Neuronal stem cell (in vitro differentiated cells): ENCODE measurements around the gene CDH13.

Experiments used
- DNase-seq: peaks from one replicate; pipeline ENCODE4 v3.0.0-alpha.2; 2013; ENCODE audit warnings: low spot score
- H2AFZ ChIP-seq: one replicate; pipeline ENCODE4 v1.6.1; 2013; ENCODE audit warnings: mild to moderate bottlenecking, low read length, inconsistent platforms
- H2AK5ac ChIP-seq: 2 replicates; pipeline ENCODE4 v1.6.1; 2013; ENCODE audit warnings: low read depth, mild to moderate bottlenecking, inconsistent platforms, low read length, moderate library complexity, mixed read lengths
- H2BK120ac ChIP-seq: 2 replicates; pipeline ENCODE4 v1.6.1; 2013; ENCODE audit warnings: low read depth, mild to moderate bottlenecking, inconsistent platforms, low read length, moderate library complexity, mixed read lengths
- H2BK12ac ChIP-seq: one replicate; pipeline ENCODE4 v1.6.1; 2013; ENCODE audit warnings: low read length, inconsistent platforms
- H2BK15ac ChIP-seq: 2 replicates; pipeline ENCODE4 v1.6.1; 2013; ENCODE audit warnings: mild to moderate bottlenecking, low read length, inconsistent platforms, mixed read lengths
- H2BK5ac ChIP-seq: one replicate; pipeline ENCODE4 v1.6.1; 2013; ENCODE audit warnings: inconsistent platforms, mild to moderate bottlenecking, low read length, moderate library complexity
- H3K14ac ChIP-seq: one replicate; pipeline ENCODE4 v1.6.1; 2013; ENCODE audit warnings: low read length, inconsistent platforms
- H3K18ac ChIP-seq: 2 replicates; pipeline ENCODE4 v1.6.1; 2013; ENCODE audit warnings: low read length, inconsistent platforms
- H3K23ac ChIP-seq: 2 replicates; pipeline ENCODE4 v1.6.1; 2013; ENCODE audit warnings: low read depth, mild to moderate bottlenecking, mixed read lengths, low read length, inconsistent platforms; ENCODE audit not compliant: poor library complexity
- H3K27ac ChIP-seq: replicated peaks from 3 replicates; pipeline ENCODE4 v1.5.1; 2013; ENCODE audit warnings: low read length, inconsistent platforms
- H3K27me3 ChIP-seq, 3 experiments: 2 replicates each; pipeline ENCODE4 v1.6.1; 2013; ENCODE audit warnings: low read length in 3 of 3, mild to moderate bottlenecking in 2 of 3, inconsistent platforms in 1 of 3, low read depth in 1 of 3, mixed read lengths in 1 of 3, moderate library complexity in 1 of 3; ENCODE audit not compliant: control insufficient read depth in 3 of 3, insufficient read depth in 3 of 3
- H3K36me3 ChIP-seq, 2 donors: replicated peaks in 1 of 2; 2 replicates each; pipeline ENCODE4 v1.6.1; 2013; ENCODE audit warnings: low read length in 2 of 2; ENCODE audit not compliant: control insufficient read depth in 2 of 2, insufficient read depth in 2 of 2
- H3K4ac ChIP-seq: 2 replicates; pipeline ENCODE4 v1.6.1; 2013; ENCODE audit warnings: inconsistent platforms, mild to moderate bottlenecking, low read length, moderate library complexity
- H3K4me1 ChIP-seq, 2 donors: 1 replicate in 1 of 2; 2 replicates in 1 of 2; pipeline ENCODE4 v1.6.1; 2013; ENCODE audit warnings: low read length in 2 of 2, low read depth in 1 of 2; ENCODE audit not compliant: control insufficient read depth in 2 of 2, insufficient read depth in 1 of 2
- H3K4me2 ChIP-seq: one replicate; pipeline ENCODE4 v1.6.1; 2013; ENCODE audit warnings: mild to moderate bottlenecking, low read length, inconsistent platforms; ENCODE audit not compliant: insufficient read depth, poor library complexity, severe bottlenecking
- H3K4me3 ChIP-seq, 2 donors: 2 replicates each; pipeline ENCODE4 v1.5.1; 2013; ENCODE audit warnings: low read length in 2 of 2, mild to moderate bottlenecking in 2 of 2, inconsistent platforms in 1 of 2, moderate library complexity in 1 of 2
- H3K79me1 ChIP-seq: one replicate; pipeline ENCODE4 v1.6.1; 2013; ENCODE audit warnings: low read depth, mild to moderate bottlenecking, inconsistent platforms, low read length, moderate library complexity
- H3K9ac ChIP-seq: one replicate; pipeline ENCODE4 v1.6.1; 2013; ENCODE audit warnings: mild to moderate bottlenecking, low read depth, low read length, inconsistent platforms; ENCODE audit not compliant: poor library complexity
- H3K9me3 ChIP-seq, 2 donors: replicated peaks in 1 of 2; 2 replicates each; pipeline versions ENCODE3 to v1.6.1; 2013; ENCODE audit warnings: low read length in 2 of 2, mild to moderate bottlenecking in 2 of 2, inconsistent platforms in 1 of 2, low read depth in 1 of 2, mixed read lengths in 1 of 2, moderate library complexity in 1 of 2; ENCODE audit not compliant: control insufficient read depth in 2 of 2, insufficient read depth in 1 of 2
- H4K8ac ChIP-seq: one replicate; pipeline ENCODE4 v1.6.1; 2013; ENCODE audit warnings: low read depth, mild to moderate bottlenecking, inconsistent platforms, low read length, moderate library complexity
- H4K91ac ChIP-seq: one replicate; pipeline ENCODE4 v1.6.1; 2013; ENCODE audit warnings: low read length, low read depth, mild to moderate bottlenecking, inconsistent platforms; ENCODE audit not compliant: poor library complexity
- WGBS, 2 donors: extraction: QIAGEN DNeasy Blood & Tissue Kit; methylation state at CpG; one replicate each; pipeline ENCODE4 v1.1.7; 2013; ENCODE audit warnings: missing lambda C conversion rate in 2 of 2, mixed read lengths in 1 of 2; ENCODE audit not compliant: insufficient read length in 2 of 2, insufficient replicate concordance in 1 of 2; ENCODE audit errors: extremely low coverage in 2 of 2; 5-methylcytosine and 5-hydroxymethylcytosine counted together

The CDH13 gene

DNA sequence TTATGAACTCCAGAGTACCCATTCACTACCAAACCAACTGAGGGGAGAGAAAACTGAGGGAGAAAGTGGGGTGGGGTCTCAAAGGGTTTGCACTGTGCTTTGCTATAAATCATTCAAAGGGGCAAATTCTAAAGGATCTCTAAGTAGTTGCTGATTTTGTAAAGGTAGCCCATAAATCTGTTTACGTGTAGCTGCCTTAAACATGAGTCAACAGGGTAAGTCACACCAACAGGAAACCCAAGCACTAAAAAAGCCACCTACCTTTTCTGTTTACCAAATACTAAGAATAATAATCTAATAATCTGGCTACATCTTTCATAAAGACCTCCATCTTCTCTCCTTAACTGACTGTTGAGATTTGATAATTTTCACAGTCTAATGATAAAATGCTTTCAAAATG, 1172.6 kb downstream of the CDH13 start:
- no peak overlapping the region for H3K9ac ChIP-seq
- WGBS, 2 donors, result no CpG with 5 or more reads among the region's 1 CpG

DNA sequence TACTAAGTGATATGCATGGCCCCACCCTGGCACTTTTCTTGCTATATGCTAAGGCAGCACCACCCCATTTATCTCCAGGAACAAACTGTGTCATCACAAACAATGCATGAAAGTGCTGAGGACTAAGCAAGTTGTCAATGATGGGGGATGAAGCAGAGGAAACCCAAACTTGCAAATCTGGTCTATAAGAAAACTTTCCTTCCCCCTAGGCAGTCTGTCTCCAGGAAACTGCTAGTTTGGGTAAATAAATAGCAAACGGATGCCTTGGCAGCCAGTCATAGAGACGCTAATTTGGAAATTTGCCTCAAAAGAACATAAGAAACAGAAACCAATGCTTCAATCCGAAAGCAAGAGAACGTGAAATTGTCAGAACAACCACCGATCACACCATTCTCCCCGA, 1175.4 kb downstream of the CDH13 start:
- H3K79me1 ChIP-seq, result no peaks in the 10 kb centered on the region
- no peak overlapping the region for H3K18ac ChIP-seq
- H3K9ac ChIP-seq, result no peak overlapping the region
- no peak overlapping the region for H3K4me2 ChIP-seq
- no peak overlapping the region for H3K4me3 ChIP-seq
- H3K14ac ChIP-seq, result no peak overlapping the region
- no peak overlapping the region for H2BK5ac ChIP-seq
- H3K27me3 ChIP-seq, result no peaks in the 10 kb centered on the region
- no peak overlapping the region for H2BK15ac ChIP-seq
- no CpG with 5 or more reads among the region's 6 CpGs for WGBS, 2 donors
- no peak overlapping the region for H2AK5ac ChIP-seq
- no peak overlapping the region for H4K91ac ChIP-seq
- H3K9me3 ChIP-seq, result no peaks in the 10 kb centered on the region
- H3K4me1 ChIP-seq, result peaks cover 3 to 6% of the 10 kb centered on the region in 2 donors
- H3K36me3 ChIP-seq, result no peaks in the 10 kb centered on the region
- DNase-seq, result no peak
- H3K4ac ChIP-seq, result no peak overlapping the region
- H3K23ac ChIP-seq, result no peak overlapping the region
- H2AFZ ChIP-seq, result no peak overlapping the region
- no peak overlapping the region for H2BK120ac ChIP-seq
- H3K27ac ChIP-seq, result no peak overlapping the region
- H4K8ac ChIP-seq, result no peak overlapping the region
- no peak overlapping the region for H2BK12ac ChIP-seq

More for the DNA sequence above, 1172.6 kb downstream of the CDH13 start:
- no peak overlapping the region for H3K4me2 ChIP-seq
- peaks cover 1% of the 10 kb centered on the region for H3K79me1 ChIP-seq
- H3K4me1 ChIP-seq, result peaks cover 6 to 17% of the 10 kb centered on the region in 2 donors
- no peak overlapping the region for H3K18ac ChIP-seq
- no peaks in the 10 kb centered on the region for H3K27me3 ChIP-seq
- no peak overlapping the region for H2BK5ac ChIP-seq
- DNase-seq, result no peak
- H3K9me3 ChIP-seq, result no peaks in the 10 kb centered on the region
- H3K4ac ChIP-seq, result no peak overlapping the region
- no peak overlapping the region for H3K14ac ChIP-seq
- no peak overlapping the region for H3K27ac ChIP-seq
- H2BK15ac ChIP-seq, result no peak overlapping the region
- H2BK12ac ChIP-seq, result no peak overlapping the region
- H4K8ac ChIP-seq, result no peak overlapping the region
- H2AK5ac ChIP-seq, result no peak overlapping the region
- no peak overlapping the region for H3K4me3 ChIP-seq
- H2BK120ac ChIP-seq, result no peak overlapping the region
- H3K36me3 ChIP-seq, result no peaks in the 10 kb centered on the region
- H3K23ac ChIP-seq, result no peak overlapping the region
- no peak overlapping the region for H4K91ac ChIP-seq
- H2AFZ ChIP-seq, result no peak overlapping the region

DNA sequence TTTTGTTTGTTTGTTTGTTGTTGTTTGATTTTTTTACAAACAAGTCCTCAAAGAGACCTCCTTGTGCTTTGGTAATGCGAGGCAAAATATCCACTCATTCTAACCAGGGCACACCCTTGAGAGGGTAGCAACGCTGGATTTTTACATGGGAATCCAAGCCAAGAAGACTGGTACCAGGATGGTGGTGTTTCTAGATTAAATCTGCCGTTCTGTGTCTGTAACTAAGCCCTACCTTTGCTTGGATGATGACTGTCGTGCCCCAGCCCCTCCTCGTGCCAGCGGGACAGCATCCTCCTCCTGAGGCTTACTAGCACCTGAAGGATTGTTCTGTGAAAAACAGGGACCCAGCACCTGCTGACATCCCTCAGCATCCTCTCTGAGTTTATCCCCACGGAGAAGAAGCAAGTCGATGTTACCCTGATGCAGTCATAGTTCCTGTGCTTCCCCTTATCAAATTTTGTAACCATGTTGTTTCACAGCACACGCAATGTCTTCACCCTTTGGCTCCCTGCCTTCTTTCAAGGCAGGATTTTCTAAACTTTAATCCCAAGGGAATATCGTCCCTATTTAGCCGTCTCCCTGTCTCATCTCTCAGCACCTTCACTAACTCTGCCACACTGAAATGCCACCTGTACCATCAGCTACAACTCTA, 1175.9 kb downstream of the CDH13 start:
- no peak overlapping the region for H3K4ac ChIP-seq
- H3K4me1 ChIP-seq, result peaks cover 0 to 8% of the 10 kb centered on the region in 2 donors
- no peak overlapping the region for H2BK5ac ChIP-seq
- no peak overlapping the region for H2BK120ac ChIP-seq
- peak overlapping the region; percentile 33 for H2AFZ ChIP-seq
- H3K14ac ChIP-seq, result no peak overlapping the region
- no peak overlapping the region for H3K4me3 ChIP-seq
- no peak overlapping the region for H3K9ac ChIP-seq
- WGBS, 2 donors, result no CpG with 5 or more reads among the region's 11 CpGs
- no peak overlapping the region for H3K18ac ChIP-seq
- no peak overlapping the region for H4K91ac ChIP-seq
- DNase-seq, result no peak
- H3K23ac ChIP-seq, result no peak overlapping the region
- H4K8ac ChIP-seq, result no peak overlapping the region
- no peaks in the 10 kb centered on the region for H3K79me1 ChIP-seq
- H3K27me3 ChIP-seq, result no peaks in the 10 kb centered on the region
- H3K36me3 ChIP-seq, result no peaks in the 10 kb centered on the region
- no peak overlapping the region for H2AK5ac ChIP-seq
- no peak overlapping the region for H3K4me2 ChIP-seq
- no peak overlapping the region for H3K27ac ChIP-seq
- H3K9me3 ChIP-seq, result no peaks in the 10 kb centered on the region
- H2BK12ac ChIP-seq, result no peak overlapping the region
- H2BK15ac ChIP-seq, result no peak overlapping the region

DNA sequence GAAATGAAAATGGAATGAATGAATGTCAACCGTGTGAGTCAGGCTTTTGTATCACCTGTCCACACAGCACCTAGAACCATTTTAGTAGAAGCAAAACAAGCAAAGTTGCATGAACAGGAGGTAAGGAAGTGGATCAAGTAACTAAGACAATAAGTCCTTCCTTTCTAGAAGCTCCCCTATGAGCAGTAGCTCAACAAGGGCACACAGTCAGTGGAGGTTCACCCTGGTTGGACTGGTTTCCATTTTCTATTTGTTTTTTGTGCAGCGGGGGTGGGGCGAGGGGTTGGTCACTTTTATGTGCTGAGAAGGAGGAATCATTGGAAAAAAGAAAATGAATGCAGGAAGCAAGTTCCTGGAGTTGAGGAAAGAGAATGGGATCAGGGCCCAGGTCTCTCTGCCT, 1177.0 kb downstream of the CDH13 start:
- Histone ChIP-seq H3K4me2 (no peak overlapping the region), H2BK15ac (no peak overlapping the region), H3K18ac (no peak overlapping the region), H4K8ac (no peak overlapping the region), H3K27ac (peak overlapping the region; percentile 45), H3K23ac (no peak overlapping the region), H2BK120ac (no peak overlapping the region), H3K79me1 (peaks cover 3% of the 10 kb centered on the region), H4K91ac (no peak overlapping the region), H2AK5ac (no peak overlapping the region), H3K27me3 (no peaks in the 10 kb centered on the region), H3K36me3 (peaks cover 0 to 1% of the 10 kb centered on the region in 2 donors), H3K9me3 (no peaks in the 10 kb centered on the region), H3K4me3 (no peak overlapping the region), H2BK5ac (no peak overlapping the region), H3K4ac (no peak overlapping the region), H3K9ac (no peak overlapping the region), H3K14ac (no peak overlapping the region), H3K4me1 (peaks cover under 1 to 9% of the 10 kb centered on the region in 2 donors), H2AFZ (peak overlapping the region; percentile 54), H2BK12ac (no peak overlapping the region)
- WGBS, 2 donors, result no CpG with 5 or more reads among the region's 3 CpGs
- DNase-seq, result no peak
